ENCODE measurements around the gene DRD4. TPM values are rescaled to one million over a fixed set of nuclear protein-coding genes. Genes with fewer than 3 reads are reported as not detected.
"Not testable (repeated sequence)": the region's sequence is repeated elsewhere in the genome, so short reads cannot be mapped to it uniquely, and the experiment has no call there.

DRD4 gene
- total and polyA plus RNA-seq, 2 donors: 0.39 TPM; not detected in 1

DNA sequence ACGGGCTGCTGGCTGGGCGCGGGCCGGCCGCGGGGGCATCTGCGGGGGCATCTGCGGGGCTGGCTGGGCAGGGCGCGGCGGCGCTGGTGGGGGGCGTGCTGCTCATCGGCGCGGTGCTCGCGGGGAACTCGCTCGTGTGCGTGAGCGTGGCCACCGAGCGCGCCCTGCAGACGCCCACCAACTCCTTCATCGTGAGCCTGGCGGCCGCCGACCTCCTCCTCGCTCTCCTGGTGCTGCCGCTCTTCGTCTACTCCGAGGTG, 194 bp downstream of the DRD4 start:
- Histone ChIP-seq H3K4me3 (ENCODE audit: low read depth, low read length) (peak overlapping the region; percentile 30), H3K36me3 (ENCODE audit: insufficient read depth) (no peaks in the 10 kb centered on the region), H3K27ac (ENCODE audit: low read depth) (no peak overlapping the region), H3K4me1 (ENCODE audit: insufficient read depth) (peaks cover 6% of the 10 kb centered on the region)
- 2% methylated on average over 34 of the region's 34 CpGs for WGBS
- DNase-seq (ENCODE audit: extremely low spot score): no peak

DNA sequence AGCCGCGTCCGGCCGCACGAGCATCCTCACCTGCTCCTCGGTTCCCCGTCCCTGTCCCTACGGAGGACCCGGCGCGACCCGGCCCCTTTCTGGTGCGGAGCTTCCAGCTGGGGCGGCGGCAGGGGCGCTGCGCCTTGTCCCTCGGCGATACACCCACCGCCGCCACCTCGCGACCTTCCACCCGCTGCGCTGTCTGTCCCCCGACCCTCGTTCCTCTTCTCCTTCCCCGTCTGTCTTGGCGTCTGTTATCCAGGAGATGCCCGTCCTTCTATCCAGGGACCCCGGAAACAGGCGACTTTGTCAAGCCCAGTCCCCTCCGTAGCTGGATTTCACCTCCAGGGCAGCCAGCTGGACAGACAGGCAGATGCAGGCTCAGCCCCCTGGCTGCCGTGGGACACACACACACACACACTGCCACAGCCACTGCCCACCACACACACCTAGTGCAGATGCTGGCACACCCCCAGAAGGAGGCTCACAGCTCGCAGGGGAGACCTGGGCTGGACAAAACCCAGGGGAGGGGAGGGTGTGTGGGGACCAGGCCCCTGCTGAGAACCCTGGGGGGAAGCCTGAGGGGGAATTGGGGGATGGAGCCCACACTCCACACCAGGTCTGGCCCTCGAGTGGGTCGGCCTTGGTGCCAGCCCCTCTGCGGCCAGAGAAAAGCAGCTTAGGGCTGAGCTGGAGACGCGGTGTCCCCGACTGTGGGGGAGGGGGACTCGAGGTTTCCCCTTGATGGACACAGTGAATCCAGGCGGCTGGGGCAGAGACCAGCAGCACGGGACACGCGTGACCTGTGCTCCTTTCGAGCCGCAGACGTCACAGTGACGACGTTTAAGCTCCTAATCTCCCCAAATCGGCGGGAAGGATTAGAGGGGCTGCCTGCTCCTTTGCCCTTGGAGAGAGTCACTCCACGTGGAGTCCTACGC, 788 bp downstream of the DRD4 start:
- no peak for DNase-seq (ENCODE audit: extremely low spot score)
- H3K4me1 ChIP-seq (ENCODE audit: insufficient read depth): peaks cover 4% of the 10 kb centered on the region
- 33% methylated on average over 55 of the region's 55 CpGs for WGBS
- peak overlapping the region; percentile 30 for H3K4me3 ChIP-seq (ENCODE audit: low read depth, low read length)
- no peaks in the 10 kb centered on the region for H3K36me3 ChIP-seq (ENCODE audit: insufficient read depth)
- H3K27ac ChIP-seq (ENCODE audit: low read depth): no peak overlapping the region

DNA sequence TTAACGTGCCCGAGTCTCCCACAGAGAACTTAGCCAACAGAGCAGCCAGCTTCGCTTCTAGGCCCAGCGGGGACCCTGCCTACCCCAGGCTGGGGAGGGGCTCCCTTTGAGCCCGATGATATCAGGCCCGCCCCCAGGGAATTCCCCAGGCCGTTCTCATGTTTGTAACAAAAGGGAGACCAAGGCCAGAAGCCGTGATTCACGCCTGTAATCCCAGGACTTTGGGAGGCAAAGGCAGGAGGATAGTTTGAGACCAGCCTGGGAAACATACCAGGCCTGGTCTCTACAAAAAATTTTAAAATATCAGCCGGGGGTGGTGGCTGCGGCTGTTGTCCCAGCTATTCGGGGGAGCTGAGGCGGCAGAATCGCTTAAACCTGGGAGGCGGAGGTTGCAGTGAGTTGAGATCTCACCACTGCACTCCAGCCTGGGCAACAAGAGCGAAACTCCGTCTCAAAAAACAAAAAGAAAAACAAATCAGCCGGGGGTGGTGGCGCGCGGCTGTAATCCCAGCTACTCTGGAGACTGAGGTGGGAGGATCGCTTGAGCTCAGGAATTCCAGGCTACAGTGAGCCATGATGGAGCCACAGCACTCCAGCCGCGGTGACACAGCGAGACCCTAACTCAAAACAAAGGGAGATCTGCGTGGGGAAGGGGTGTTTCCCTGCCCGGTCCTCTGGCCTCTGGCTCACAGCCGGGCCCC, 1.7 kb downstream of the DRD4 start:
- Histone ChIP-seq H3K4me1 (ENCODE audit: insufficient read depth) (peaks cover 4% of the 10 kb centered on the region), H3K4me3 (ENCODE audit: low read depth, low read length) (no peak overlapping the region), H3K27ac (ENCODE audit: low read depth) (no peak overlapping the region), H3K36me3 (ENCODE audit: insufficient read depth) (no peaks in the 10 kb centered on the region)
- no peak for DNase-seq (ENCODE audit: extremely low spot score)
- WGBS: 57% methylated on average over 28 of the region's 28 CpGs

DNA sequence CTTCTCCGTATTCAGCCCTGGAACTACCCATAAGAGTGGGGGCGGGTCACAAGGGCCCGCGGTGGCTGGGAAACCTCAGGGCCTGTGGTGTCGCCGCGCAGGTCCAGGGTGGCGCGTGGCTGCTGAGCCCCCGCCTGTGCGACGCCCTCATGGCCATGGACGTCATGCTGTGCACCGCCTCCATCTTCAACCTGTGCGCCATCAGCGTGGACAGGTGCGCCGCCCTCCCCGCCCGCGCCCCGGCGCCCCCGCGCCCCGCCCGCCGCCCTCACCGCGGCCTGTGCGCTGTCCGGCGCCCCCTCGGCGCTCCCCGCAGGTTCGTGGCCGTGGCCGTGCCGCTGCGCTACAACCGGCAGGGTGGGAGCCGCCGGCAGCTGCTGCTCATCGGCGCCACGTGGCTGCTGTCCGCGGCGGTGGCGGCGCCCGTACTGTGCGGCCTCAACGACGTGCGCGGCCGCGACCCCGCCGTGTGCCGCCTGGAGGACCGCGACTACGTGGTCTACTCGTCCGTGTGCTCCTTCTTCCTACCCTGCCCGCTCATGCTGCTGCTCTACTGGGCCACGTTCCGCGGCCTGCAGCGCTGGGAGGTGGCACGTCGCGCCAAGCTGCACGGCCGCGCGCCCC, 2.4 kb downstream of the DRD4 start:
- peaks cover 4% of the 10 kb centered on the region for H3K4me1 ChIP-seq (ENCODE audit: insufficient read depth)
- DNase-seq (ENCODE audit: extremely low spot score): no peak
- 8% methylated on average over 80 of the region's 80 CpGs for WGBS
- no peak overlapping the region for H3K4me3 ChIP-seq (ENCODE audit: low read depth, low read length)
- H3K27ac ChIP-seq (ENCODE audit: low read depth): no peak overlapping the region
- no peaks in the 10 kb centered on the region for H3K36me3 ChIP-seq (ENCODE audit: insufficient read depth)

DNA sequence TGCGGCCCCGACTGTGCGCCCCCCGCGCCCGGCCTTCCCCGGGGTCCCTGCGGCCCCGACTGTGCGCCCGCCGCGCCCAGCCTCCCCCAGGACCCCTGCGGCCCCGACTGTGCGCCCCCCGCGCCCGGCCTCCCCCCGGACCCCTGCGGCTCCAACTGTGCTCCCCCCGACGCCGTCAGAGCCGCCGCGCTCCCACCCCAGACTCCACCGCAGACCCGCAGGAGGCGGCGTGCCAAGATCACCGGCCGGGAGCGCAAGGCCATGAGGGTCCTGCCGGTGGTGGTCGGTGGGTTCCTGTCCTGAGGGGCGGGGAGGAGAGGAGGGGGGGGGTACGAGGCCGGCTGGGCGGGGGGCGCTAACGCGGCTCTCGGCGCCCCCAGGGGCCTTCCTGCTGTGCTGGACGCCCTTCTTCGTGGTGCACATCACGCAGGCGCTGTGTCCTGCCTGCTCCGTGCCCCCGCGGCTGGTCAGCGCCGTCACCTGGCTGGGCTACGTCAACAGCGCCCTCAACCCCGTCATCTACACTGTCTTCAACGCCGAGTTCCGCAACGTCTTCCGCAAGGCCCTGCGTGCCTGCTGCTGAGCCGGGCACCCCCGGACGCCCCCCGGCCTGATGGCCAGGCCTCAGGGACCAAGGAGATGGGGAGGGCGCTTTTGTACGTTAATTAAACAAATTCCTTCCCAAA, 3.1 kb downstream of the DRD4 start:
- Histone ChIP-seq H3K4me3 (ENCODE audit: low read depth, low read length) (no peak overlapping the region), H3K27ac (ENCODE audit: low read depth) (no peak overlapping the region), H3K4me1 (ENCODE audit: insufficient read depth) (peaks cover 4% of the 10 kb centered on the region), H3K36me3 (ENCODE audit: insufficient read depth) (no peaks in the 10 kb centered on the region)
- DNase-seq (ENCODE audit: extremely low spot score): no peak
- WGBS: 35% methylated on average over 69 of the region's 69 CpGs

DNA sequence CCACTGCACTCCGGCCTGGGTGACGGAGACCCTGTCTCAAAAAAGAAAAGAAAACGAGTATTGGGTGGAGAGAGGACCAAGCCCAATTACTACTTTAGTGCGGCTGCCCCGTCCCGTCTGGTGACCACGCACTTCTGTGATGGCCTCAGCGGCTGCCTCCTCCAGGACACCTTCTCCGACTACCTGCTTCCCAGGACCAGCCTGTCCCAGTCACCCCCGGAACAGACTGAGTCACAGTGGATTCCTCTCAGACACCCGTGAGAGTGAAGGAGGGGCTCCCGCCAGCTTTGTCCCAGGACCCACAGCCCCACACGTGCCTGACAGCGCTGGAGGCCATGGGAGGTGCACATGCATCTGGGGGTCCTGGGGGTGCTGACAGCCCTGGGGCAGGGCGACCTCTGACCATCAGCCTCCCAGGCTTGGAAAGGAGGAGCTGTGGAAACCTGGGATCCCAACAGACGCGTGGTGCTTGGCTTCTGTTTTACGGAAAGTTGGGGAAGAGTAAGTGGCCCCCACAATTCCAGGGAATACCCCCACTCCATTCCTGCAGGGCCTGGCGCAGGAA, 4.8 kb downstream of the DRD4 start:
- DNase-seq (ENCODE audit: extremely low spot score): no peak
- H3K4me3 ChIP-seq (ENCODE audit: low read depth, low read length): no peak overlapping the region
- no peaks in the 10 kb centered on the region for H3K36me3 ChIP-seq (ENCODE audit: insufficient read depth)
- 92% methylated on average over 19 of the region's 19 CpGs for WGBS
- H3K27ac ChIP-seq (ENCODE audit: low read depth): no peak overlapping the region
- peaks cover 4% of the 10 kb centered on the region for H3K4me1 ChIP-seq (ENCODE audit: insufficient read depth)

DNA sequence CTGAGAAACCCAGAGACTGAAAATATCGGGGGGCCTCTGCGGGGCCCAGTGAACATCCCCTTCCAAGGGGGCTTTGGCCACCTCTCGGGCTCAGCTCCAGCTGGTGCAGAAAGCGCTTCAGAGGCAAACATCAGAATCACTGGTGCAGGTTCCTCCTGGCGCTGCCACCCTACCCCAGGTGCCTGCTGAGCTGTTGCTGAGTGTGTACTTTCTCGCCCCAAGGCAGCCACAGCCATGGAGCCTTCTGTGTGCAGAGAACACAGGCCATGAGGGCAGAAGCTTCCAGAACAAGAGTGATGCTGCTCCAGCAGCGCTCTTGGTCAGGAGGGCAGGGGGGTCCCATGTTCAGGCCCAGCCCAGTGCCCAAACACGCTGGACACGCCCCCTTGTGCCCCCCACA, 6.3 kb downstream of the DRD4 start:
- H3K4me3 ChIP-seq (ENCODE audit: low read depth, low read length): no peak overlapping the region
- H3K36me3 ChIP-seq (ENCODE audit: insufficient read depth): no peaks in the 10 kb centered on the region
- no peak overlapping the region for H3K27ac ChIP-seq (ENCODE audit: low read depth)
- H3K4me1 ChIP-seq (ENCODE audit: insufficient read depth): peaks cover 4% of the 10 kb centered on the region
- no peak for DNase-seq (ENCODE audit: extremely low spot score)
- WGBS: 91% methylated on average over 9 of the region's 9 CpGs

DNA sequence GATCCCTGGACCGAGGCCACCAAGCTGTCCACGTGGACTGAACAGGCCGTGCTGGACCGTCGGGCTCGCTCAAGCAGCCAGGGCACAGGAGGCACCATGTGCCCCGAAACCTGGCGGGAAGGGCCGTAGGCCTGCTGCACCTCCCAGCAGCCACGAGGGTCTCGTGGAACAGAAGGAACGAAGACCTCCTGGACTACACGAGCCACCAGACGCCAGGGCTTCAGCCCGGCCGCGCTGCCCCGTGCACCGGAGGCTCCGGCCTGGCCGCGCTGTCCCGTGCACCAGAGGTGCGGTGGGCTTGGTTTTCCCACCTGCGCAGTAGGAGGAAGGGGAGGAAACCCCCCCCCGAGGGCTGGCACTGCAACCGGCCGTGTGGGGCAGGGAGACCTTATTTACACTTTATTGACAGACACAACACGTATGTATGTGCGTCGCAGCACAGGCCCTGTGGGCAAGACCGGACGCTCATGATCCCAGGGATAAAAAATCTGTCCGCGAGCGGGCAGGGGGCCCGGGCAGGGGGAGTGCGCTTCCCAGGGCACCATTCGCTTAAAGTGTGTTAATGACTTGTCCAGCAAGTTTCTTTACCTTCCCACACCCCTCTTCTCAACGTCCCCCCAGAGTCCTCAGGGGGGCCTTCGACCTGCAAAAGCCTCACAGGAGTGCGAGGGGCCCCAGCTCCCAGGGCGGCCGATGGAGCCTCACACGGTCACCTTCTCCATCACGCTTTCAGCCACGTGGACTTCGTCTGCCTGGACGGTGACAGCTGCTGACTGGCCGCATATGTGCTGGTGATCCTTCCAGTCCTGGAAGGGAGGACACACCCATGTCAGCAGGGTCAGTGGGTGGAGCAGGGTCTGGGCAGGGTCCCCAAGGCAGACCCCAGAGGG, 7.0 kb downstream of the DRD4 start:
- no peaks in the 10 kb centered on the region for H3K36me3 ChIP-seq (ENCODE audit: insufficient read depth)
- WGBS: 84% methylated on average over 50 of the region's 50 CpGs
- DNase-seq (ENCODE audit: extremely low spot score): no peak
- no peak overlapping the region for H3K4me3 ChIP-seq (ENCODE audit: low read depth, low read length)
- no peak overlapping the region for H3K27ac ChIP-seq (ENCODE audit: low read depth)
- H3K4me1 ChIP-seq (ENCODE audit: insufficient read depth): peaks cover 4% of the 10 kb centered on the region

DNA sequence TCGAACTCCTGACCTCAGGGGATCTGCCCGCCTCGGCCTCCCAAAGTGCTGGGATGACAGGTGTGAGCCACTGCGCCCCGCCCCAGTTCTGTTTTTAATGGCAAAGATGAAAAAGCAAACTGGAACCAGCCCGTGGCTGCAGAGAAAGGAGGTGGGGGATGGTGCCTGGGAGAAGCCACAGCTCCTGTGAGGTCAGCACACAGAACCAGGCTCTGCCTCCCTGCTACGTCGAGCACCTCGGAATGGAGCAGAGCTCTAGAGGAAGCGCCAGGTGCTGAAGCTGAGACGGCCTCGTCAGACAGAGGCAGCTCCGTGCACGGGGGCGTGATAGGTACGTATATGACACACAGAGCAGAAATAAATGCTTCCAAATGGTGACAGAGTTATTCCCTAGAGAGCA, 8.5 kb downstream of the DRD4 start:
- no peak overlapping the region for H3K4me3 ChIP-seq (ENCODE audit: low read depth, low read length)
- WGBS: 87% methylated on average over 16 of the region's 16 CpGs
- H3K36me3 ChIP-seq (ENCODE audit: insufficient read depth): no peaks in the 10 kb centered on the region
- no peak for DNase-seq (ENCODE audit: extremely low spot score)
- no peaks in the 10 kb centered on the region for H3K4me1 ChIP-seq (ENCODE audit: insufficient read depth)
- no peak overlapping the region for H3K27ac ChIP-seq (ENCODE audit: low read depth)

DNA sequence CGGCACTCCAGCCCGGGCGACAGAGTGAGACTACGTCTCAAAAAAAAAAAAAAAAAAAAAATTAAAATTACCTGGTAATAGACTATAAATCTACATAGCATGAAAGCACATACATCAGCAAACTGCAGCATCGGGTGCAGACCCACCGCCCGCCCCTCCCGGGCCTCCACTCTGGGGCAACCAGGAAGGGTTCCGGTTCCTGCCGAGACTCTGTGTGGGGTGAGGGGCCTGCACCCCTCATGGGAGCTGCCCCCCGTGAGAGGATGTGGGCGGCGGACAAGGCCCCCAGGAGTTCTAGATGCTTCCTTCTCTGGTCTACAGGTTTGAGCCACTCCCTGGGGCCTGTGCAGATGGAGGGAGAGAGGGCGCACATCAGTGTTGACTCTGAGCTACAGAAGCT, 9.1 kb downstream of the DRD4 start:
- no peaks in the 10 kb centered on the region for H3K4me1 ChIP-seq (ENCODE audit: insufficient read depth)
- no peak for DNase-seq (ENCODE audit: extremely low spot score)
- no peak overlapping the region for H3K4me3 ChIP-seq (ENCODE audit: low read depth, low read length)
- H3K27ac ChIP-seq (ENCODE audit: low read depth): no peak overlapping the region
- WGBS: 90% methylated on average over 14 of the region's 14 CpGs
- H3K36me3 ChIP-seq (ENCODE audit: insufficient read depth): no peaks in the 10 kb centered on the region

DNA sequence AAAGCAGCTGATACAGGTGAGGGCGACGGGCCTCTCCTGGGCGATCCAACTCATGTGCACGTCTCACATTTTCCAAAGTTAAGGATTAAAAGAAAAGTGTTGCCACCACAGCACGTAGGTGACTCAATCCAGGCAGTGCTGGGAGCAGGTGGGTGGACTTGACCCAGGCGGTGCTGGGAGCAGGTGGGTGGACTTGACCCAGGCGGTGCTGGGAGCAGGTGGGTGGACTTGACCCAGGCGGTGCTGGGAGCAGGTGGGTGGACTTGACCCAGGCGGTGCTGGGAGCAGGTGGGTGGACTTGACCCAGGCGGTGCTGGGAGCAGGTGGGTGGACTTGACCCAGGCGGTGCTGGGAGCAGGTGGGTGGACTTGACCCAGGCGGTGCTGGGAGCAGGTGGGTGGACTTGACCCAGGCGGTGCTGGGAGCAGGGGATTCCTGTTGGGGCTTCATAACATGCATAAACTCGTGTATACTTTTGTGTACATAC, 10.6 kb downstream of the DRD4 start:
- not testable (repeated sequence) for H3K36me3 ChIP-seq (ENCODE audit: insufficient read depth); H3K4me3 ChIP-seq (ENCODE audit: low read depth, low read length)

DNA sequence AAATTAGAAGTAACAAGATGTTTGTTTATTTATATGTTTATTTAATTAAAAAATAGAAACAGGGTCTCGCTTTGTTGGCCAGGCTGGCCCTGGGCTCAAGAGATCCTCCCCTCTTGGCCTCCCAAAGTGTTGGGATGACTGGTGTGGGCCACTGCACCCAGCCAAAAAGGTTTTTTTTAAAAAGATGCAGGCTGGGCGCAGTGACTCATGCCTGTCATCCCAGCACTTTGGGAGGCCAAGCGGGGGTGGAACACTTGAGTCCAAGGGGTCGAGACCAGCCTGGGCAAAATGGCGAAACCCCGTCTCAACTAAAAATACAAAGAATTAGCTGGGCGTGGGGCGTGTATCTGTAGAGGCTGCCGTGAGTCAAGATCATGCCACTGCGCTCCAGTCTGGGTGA, 13.4 kb downstream of the DRD4 start:
- Histone ChIP-seq H3K27ac (ENCODE audit: low read depth) (no peak overlapping the region), H3K4me3 (ENCODE audit: low read depth, low read length) (no peak overlapping the region), H3K4me1 (ENCODE audit: insufficient read depth) (no peaks in the 10 kb centered on the region), H3K36me3 (ENCODE audit: insufficient read depth) (no peaks in the 10 kb centered on the region)
- DNase-seq (ENCODE audit: extremely low spot score): no peak
- 93% methylated on average over 10 of the region's 10 CpGs for WGBS

More for the DNA sequence above, 10.6 kb downstream of the DRD4 start:
- not testable (repeated sequence) for H3K27ac ChIP-seq (ENCODE audit: low read depth); DNase-seq (ENCODE audit: extremely low spot score); H3K4me1 ChIP-seq (ENCODE audit: insufficient read depth)
- 95% methylated on average over 10 of the region's 14 CpGs for WGBS
